ES-I3 (cell line): ENCODE results near the gene GH2.
"Not testable (repeated sequence)": the region's sequence is repeated elsewhere in the genome, so short reads cannot be mapped to it uniquely, and the experiment has no call there.

Experiments used
- H3K36me3 ChIP-seq: 2 replicates; pipeline ENCODE4 v1.6.1; 2013; ENCODE audit warnings: mild to moderate bottlenecking, low read length, control low read depth, moderate library complexity; ENCODE audit not compliant: insufficient read depth
- H3K4me1 ChIP-seq: 2 replicates; pipeline ENCODE4 v1.6.1; 2013; ENCODE audit warnings: mild to moderate bottlenecking, control low read depth, low read length; ENCODE audit not compliant: insufficient read depth
- H3K9ac ChIP-seq: 2 replicates; pipeline ENCODE4 v1.6.1; 2013; ENCODE audit warnings: low read depth, mild to moderate bottlenecking, low read length, moderate library complexity
- H3K9me3 ChIP-seq: 2 replicates; pipeline ENCODE4 v1.6.1; 2013; ENCODE audit warnings: mild to moderate bottlenecking, low read length, moderate library complexity; ENCODE audit not compliant: control insufficient read depth, insufficient read depth

Gene GH2

DNA sequence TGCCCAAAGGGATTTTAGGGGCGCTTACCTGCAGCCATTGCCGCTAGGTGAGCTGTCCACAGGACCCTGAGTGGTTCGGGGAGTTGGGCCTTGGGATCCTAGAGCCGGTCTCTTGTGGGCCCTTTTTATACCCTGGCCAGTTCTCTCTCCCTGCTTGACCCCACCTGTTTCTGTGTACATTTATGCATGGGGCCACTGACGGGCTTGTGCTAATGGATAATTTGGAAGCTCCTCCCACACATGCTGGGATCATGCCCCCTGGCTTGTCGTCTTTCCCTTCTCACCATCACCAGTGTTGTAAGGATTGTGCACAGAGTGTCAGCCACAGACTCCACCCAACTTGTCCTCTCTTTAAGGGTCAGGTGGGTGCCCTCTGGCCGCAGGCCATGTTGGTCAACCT is 8.2 kb downstream of the GH2 start, which contains the start of gene CSH2:
CSH2 (minus strand) TSS at position 101 of the 400 bp plus-strand sequence; CDS start at position 38, 63 bp downstream.
- not testable (repeated sequence) for H3K9me3 ChIP-seq, H3K4me1 ChIP-seq, H3K36me3 ChIP-seq

DNA sequence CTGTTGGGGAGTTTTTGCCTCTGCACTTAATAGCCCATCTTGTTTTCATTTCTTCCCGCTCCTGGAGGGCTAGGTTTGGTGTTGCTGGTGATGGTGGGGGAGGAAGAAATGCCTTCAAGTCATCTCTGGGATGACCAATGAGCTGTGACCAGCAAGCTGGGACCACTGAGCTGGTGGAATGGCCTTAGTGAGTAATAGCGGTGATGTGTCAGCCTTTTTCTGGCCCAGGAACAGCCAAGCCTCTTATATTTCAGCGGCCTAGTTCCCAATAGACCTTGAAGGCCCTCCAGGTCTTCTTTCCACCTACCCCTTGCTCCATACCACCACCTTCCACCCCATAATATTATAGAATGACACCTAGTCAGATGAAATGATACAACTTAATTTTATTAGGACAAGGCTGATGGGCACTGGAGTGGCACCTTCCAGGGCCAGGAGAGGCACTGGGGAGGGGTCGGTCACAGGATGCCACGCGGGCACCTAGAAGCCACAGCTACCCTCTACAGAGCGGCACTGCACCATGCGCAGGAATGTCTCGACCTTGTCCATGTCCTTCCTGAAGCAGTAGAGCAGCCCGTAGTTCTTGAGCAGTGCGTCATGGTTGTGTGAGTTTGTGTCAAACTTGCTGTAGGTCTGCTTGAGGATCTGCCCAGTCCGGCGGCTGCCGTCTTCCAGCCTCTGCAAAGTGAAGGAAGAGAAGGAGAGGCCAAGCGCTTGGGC is 9.9 kb downstream of the GH2 start:
- not testable (repeated sequence) for H3K4me1 ChIP-seq, H3K36me3 ChIP-seq, H3K9ac ChIP-seq, H3K9me3 ChIP-seq

More for the DNA sequence above, 8.2 kb downstream of the GH2 start, which contains the start of gene CSH2:
- H3K9ac ChIP-seq: not testable (repeated sequence)

DNA sequence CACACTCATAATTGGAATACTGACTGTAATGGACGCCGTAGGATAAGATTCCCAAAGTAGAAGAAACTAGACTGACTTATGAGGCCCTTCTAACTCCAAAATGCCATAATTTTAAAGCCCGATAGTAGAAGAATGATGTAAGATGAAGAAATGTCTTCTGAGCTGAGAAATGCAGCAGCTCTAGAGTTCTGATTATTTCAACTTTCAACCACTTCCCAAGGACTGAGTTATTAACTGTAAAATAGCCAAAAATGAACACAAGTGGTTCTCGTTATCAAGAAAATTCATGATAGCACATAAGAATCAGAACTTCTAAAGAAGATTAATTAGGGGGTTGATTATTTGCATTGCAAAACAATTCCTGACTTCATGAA is 11.5 kb downstream of the GH2 start:
- not testable (repeated sequence) for H3K9ac ChIP-seq, H3K36me3 ChIP-seq, H3K9me3 ChIP-seq, H3K4me1 ChIP-seq

DNA sequence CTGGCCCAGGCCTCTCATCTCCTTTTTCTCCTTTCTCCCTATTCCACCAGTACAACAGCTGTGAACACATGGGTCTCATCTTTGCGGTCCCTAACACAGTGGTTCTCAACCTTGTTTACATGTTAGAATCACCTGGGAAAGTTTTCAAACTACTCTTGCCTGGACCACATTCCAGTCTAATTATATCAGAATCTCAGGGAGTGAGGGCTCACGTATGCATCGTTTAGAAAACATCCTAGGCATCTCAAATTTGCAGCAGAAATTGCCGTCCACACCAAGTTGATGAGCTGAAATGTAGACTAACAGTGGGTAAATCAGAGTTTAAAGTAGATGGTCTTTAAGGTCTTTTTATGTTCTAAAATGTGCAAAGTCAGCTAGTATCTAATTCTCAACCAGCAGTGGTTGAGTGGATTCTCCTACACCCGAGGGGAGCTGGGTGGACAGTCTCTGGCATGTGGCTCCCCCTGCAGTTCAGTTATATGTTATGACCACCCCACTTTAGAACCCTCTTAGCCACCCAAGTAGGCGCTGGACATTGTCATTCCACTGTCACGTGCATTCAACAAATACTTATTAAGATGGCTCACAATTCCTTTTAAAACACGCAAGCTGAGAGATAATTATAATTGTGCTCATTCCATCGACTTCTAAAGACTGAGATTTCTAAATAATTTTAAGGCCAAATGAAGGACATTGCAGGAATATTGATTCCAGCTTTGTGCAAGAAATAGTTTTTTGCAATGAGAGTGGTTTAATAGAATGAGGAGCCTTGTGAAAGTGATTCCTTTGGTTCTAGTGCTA is 12.1 kb downstream of the GH2 start:
- H3K9me3 ChIP-seq, H3K9ac ChIP-seq, H3K4me1 ChIP-seq, H3K36me3 ChIP-seq: not testable (repeated sequence)

DNA sequence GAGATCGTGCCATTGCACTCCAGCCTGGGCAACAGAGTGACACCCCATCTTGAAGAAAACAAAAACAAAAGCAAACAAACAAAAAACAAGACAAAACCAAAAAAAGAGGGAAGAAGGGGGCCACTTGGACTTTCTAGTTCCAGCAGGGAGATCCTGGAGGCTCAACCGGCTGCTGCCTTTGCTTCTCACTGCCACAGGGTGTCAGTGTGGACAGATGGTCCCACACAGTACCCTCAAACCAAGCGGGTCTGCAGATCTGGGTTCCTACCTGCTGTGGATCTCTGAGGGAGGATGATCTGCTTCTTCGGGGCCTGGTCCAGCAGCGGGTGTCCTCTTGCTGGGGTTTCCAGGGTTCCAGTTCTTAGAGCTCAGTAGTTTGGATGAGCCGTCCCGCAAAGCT is 15.1 kb downstream of the GH2 start:
- H3K4me1 ChIP-seq, H3K36me3 ChIP-seq, H3K9me3 ChIP-seq, H3K9ac ChIP-seq: not testable (repeated sequence)

DNA sequence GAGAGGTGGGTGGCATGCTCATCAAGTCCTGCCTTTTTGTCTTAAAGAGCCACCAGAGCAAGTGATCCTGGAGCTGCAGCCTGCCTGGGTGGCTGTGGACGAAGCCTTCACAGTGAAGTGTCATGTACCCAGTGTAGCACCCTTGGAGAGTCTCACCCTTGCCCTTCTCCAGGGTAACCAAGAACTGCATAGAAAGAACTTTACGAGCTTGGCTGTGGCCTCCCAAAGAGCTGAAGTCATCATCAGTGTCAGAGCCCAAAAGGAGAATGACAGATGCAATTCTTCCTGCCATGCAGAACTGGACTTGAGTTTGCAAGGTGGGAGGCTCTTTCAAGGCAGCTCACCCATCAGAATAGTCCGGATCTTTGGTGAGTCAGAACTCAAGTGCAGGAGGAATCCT is 22.5 kb downstream of the GH2 start:
- H3K9me3 ChIP-seq: no peaks in the 10 kb centered on the region
- no peaks in the 10 kb centered on the region for H3K36me3 ChIP-seq
- H3K9ac ChIP-seq: no peak overlapping the region
- H3K4me1 ChIP-seq: no peaks in the 10 kb centered on the region

DNA sequence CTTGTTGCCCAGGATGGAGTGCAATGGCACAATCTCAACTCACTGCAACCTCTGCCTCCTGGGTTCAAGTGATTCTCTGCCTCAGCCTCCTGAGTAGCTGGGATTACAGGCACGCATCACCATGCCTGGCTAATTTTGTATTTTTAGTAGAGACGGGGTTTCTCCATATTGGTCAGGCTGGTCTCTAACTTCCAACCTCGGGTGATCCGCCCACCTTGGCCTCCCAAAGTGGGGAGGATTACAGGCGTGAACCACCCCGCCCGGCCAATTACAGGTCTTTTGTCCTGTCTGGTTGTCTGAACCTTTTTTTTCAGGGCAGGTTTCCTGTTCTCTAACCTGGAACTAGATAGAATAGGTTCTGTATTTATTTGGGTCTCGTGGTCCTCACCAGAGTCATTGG is 25.3 kb downstream of the GH2 start:
- H3K9ac ChIP-seq, H3K9me3 ChIP-seq, H3K36me3 ChIP-seq, H3K4me1 ChIP-seq: not testable (repeated sequence)

DNA sequence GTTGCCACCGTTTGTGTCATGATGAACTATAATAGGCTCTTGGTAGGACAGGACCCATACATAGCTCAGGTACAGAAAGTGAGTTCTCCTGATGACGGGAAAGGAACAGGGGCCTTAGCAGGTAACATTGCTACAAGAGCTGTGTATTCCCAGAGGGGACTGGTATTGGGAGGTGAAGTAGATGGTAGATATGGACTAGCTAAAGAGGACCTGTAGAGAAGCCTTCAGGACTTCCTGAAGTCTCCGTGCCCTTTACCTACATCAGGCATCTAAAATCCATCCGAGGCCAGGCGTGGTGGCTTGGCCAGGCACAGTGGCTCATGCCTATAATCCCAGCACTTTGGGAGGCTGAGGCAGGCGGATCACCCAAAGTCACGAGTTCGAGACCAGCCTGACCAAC is 26.6 kb downstream of the GH2 start:
- no peaks in the 10 kb centered on the region for H3K4me1 ChIP-seq
- no peak overlapping the region for H3K9ac ChIP-seq
- H3K36me3 ChIP-seq: no peaks in the 10 kb centered on the region
- no peaks in the 10 kb centered on the region for H3K9me3 ChIP-seq

DNA sequence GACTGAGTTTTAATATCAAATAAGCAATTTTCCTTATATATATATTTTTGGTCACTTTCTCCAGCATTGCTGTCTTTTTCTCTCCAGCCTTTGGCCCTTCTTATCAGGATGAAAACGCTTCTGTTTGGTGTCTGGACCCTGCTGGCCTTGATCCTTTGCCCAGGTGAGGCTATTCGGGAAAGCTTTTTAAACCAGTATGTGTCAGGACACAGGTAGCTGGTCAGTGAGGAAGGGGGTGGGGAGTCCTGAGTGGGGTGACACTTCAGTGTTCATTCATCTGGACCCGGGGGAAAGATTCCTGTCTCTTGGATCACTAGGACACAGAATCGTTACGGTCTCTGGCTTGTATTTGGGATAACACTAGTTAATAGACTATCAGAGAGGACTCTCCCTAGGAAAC is 27.0 kb downstream of the GH2 start:
- Histone ChIP-seq H3K4me1 (no peaks in the 10 kb centered on the region), H3K36me3 (no peaks in the 10 kb centered on the region), H3K9me3 (no peaks in the 10 kb centered on the region), H3K9ac (no peak overlapping the region)

DNA sequence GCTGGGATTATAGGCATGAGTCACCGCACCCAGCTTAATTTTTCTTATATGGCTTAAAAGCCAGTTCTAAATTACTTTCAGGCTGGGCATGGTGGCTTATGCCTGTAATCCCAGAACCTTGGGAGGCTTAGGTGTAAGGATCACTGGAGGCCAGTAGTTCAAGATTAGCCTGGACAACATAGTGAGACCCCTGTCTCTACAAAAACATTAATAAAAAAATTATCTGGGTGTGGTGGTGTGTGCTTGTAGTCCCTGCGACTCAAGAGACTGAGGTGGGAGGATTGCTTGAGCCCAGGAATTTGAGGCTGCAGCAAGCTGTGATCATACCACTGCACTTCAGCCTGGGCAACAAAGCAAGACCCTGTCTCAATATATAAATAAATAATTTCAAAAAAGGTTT is 28.5 kb downstream of the GH2 start:
- Histone ChIP-seq H3K9ac (no peak overlapping the region), H3K36me3 (no peaks in the 10 kb centered on the region), H3K9me3 (no peaks in the 10 kb centered on the region), H3K4me1 (no peaks in the 10 kb centered on the region)

DNA sequence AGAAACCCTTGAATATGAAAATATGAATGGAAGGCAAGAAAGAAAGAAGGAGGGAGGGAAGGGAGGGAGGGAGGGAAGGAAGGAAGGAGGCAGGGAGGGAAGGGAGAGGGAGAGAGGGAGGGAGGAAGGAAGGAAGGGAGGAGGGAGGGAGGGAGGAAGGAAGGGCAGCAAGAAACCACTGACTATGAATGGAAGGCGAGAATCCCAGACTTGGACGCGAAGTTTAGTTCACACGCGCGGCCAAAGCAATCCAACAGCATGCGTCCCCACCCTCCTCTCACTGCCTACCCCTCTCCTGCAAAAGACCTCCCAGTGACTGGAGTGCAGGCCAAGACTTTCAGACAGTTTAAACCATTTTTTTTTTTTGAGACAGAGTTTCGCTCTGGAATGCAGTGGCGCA is 31.3 kb downstream of the GH2 start:
- Histone ChIP-seq H3K4me1 (no peaks in the 10 kb centered on the region), H3K9ac (no peak overlapping the region), H3K36me3 (no peaks in the 10 kb centered on the region), H3K9me3 (no peaks in the 10 kb centered on the region)

DNA sequence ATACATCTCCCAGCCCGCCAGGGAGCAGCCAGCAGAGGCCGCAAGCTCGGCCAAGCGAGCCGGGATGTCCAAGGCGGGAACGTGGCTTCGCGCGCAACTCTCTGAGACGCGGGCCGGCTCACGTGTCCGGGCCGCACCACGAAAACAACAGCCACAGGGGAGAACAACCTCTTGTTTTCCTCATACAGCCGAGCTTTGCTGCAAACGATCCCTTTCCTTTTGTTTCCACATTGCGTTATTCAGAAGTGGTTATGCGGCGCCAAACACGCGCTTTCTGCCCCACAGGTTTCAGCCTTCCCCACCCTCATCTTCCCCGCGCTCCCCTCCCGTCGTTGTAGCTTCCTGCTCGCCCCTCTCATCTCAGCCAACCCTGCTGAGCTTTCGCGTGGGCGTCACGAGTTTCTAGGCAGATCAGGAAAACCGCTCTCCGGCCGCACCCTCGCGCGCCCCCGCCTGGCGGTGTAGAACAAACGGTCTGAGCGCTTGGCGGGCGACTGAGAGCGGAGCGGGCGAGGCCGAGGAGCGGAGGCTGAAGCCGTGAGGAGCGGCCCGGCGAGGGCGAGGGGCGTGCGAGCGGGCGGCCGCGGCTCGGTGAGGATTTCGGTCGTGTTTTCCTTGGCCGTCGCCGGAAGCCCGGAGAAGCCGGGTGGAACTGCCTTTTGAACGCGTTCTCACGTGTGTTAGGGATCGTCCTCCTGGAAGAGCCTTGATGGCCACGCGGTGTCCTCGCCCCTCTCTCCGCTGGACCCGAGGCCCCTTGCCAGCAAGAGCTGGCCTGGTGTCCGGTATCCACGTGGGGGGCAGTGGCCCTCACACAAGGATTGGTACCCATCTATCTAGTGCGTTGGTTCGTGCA is 32.7 kb downstream of the GH2 start:
- Histone ChIP-seq H3K36me3 (no peaks in the 10 kb centered on the region), H3K9ac (peak overlapping the region; percentile 9), H3K9me3 (no peaks in the 10 kb centered on the region), H3K4me1 (no peaks in the 10 kb centered on the region)

DNA sequence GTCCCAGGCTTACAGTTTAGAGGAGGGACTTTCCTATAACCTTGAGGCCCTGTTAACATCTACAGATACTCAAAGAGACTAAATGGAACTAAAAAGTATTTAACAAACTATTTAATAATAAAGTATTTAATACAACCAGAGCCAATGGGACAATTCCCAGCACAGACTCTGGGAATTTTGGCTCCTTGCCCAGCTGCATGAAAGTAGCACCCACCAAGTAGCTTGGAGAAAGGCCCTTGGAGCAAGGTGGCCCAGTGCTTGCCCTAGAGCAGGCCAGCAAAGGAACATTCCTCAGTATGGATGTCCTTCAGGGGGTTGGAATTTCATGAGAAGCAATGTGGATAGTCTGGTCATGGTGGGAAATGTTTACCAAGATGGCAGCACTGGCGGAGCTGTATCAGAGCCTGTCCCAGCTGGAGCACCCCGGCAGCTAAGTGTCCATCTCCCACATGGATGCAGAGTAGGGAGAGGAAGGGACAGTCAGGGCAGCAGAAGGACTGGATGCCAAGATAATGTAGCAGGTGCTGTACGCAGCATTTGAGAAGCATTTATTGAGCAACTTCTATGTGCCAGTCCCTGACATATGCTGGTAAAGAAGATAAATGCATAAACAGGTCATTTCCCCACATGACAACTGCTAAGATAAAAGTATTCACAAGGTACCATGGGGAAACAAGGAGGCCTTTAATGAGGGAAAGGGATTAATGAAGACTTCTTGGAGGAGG is 34.1 kb downstream of the GH2 start:
- Histone ChIP-seq H3K9me3 (no peaks in the 10 kb centered on the region), H3K4me1 (no peaks in the 10 kb centered on the region), H3K9ac (no peak overlapping the region), H3K36me3 (no peaks in the 10 kb centered on the region)

DNA sequence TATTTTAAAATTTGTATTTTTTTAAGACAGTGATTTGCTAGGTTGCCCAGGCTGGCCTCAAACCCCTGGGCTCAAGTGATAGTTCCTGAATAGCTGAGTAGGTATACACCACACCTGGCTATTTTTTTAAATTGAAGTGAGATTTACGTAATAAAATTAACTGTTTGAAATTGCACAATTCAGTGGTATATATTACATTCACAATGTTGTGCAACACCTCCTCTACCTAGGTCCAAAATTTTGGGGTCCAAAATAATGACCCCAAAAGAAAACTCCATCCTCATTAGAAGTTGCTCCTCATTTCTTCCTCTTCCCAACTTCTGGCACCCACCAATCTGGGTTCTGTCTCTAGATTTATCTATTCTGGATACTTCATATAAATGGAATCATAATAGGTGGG is 36.2 kb downstream of the GH2 start:
- Histone ChIP-seq H3K4me1 (peaks cover 5% of the 10 kb centered on the region; the same call in 1 of the 2 replicates), H3K9ac (no peak overlapping the region), H3K9me3 (no peaks in the 10 kb centered on the region), H3K36me3 (no peaks in the 10 kb centered on the region)
